A673 (cell line): ENCODE data around the gene CAD. TPM values are rescaled to one million over a fixed set of nuclear protein-coding genes. Genes with fewer than 3 reads are reported as not detected.

ENCODE experiments used
- BruUV-seq: library from RNA; stranded (reverse); fragments of 400-500 nt; replicated peaks from 2 replicates; lab custom pipeline; 2021; lab: Mats Ljungman, UMichigan
- CTCF ChIA-PET: fragments of 300-600 bp; sonication (Branson Sonifier 250); formaldehyde crosslinking; loops from one replicate; lab custom pipeline; 2022; ENCODE audit warnings: antibody characterized with exemption; lab: Charles Lee
- POLR2A ChIA-PET: fragments of 300-600 bp; sonication (Branson Sonifier 250); formaldehyde crosslinking; loops from one replicate; lab custom pipeline; 2022; ENCODE audit warnings: antibody characterized with exemption; ENCODE audit not compliant: low non-redundant PET; lab: Charles Lee
- DNase-seq: peaks from one replicate; pipeline ENCODE4 v3.0.0-alpha.2; 2015; ENCODE audit warnings: low spot score
- H3K27ac ChIP-seq: fragments of 200-600 bp; sonication (generic); 2 replicates; pipeline ENCODE4 v1.5.1; 2016; ENCODE audit warnings: mixed run types, low read depth, mild to moderate bottlenecking, mixed read lengths, antibody characterized with exemption, low read length; ENCODE audit not compliant: poor library complexity, severe bottlenecking
- H3K27me3 ChIP-seq: fragments of 200-600 bp; sonication (generic); replicated peaks from 2 replicates; pipeline ENCODE4 v1.6.1; 2017; ENCODE audit warnings: mixed run types, low read depth, mild to moderate bottlenecking, mixed read lengths, antibody characterized with exemption, low read length; ENCODE audit not compliant: insufficient read depth, poor library complexity
- H3K36me3 ChIP-seq: fragments of 200-600 bp; sonication (generic); 2 replicates; pipeline ENCODE4 v1.6.1; 2016; ENCODE audit warnings: mixed run types, mild to moderate bottlenecking, mixed read lengths, antibody characterized with exemption, low read length; ENCODE audit not compliant: insufficient read depth, poor library complexity, severe bottlenecking
- H3K4me1 ChIP-seq: fragments of 200-600 bp; sonication (generic); 2 replicates; pipeline ENCODE4 v1.6.1; 2017; ENCODE audit warnings: mixed run types, mild to moderate bottlenecking, mixed read lengths, antibody characterized with exemption, low read length; ENCODE audit not compliant: insufficient read depth, poor library complexity, severe bottlenecking
- H3K4me3 ChIP-seq: fragments of 200-600 bp; sonication (generic); 2 replicates; pipeline ENCODE4 v1.5.1; 2016; ENCODE audit warnings: low read depth, mixed run types, mild to moderate bottlenecking, mixed read lengths, low read length; ENCODE audit not compliant: poor library complexity, severe bottlenecking
- H3K9me3 ChIP-seq: fragments of 200-600 bp; sonication (generic); 2 replicates; pipeline ENCODE4 v1.6.1; 2016; ENCODE audit warnings: mixed run types, low read depth, mild to moderate bottlenecking, mixed read lengths, antibody characterized with exemption, low read length; ENCODE audit not compliant: poor library complexity, severe bottlenecking
- EZH2 ChIP-seq: fragments of 200-600 bp; sonication (generic); IDR thresholded peaks from 2 replicates; pipeline ENCODE4 v1.6.1; 2017; ENCODE audit warnings: borderline replicate concordance, low read depth, mild to moderate bottlenecking, mixed read lengths, antibody characterized with exemption, low read length; ENCODE audit not compliant: poor library complexity, severe bottlenecking
- intact Hi-C: fragments of 100-400 bp; cut with micrococcal nuclease; formaldehyde crosslinking; loops from one replicate; pipeline ENCODE4 v1.10.0; 2022; ENCODE audit not compliant: unreplicated experiment
- total RNA-seq: library from RNA; stranded (reverse); gene quantifications from 2 replicates; pipeline ENCODE4 v1.2.3, GENCODE V29; 2021
- TF ChIP-seq, protein P1 (sequence below): fragments of 300-800, 200-600 bp; sonication (generic); conservative IDR thresholded peaks from 2 replicates; pipeline ENCODE4 v1.5.1; 2017; ENCODE audit warnings: low read depth, mild to moderate bottlenecking, antibody characterized with exemption, low read length, moderate library complexity, mixed read lengths

The CAD gene
- total RNA-seq, 1 experiment from 2014 or later = 194 TPM

DNA sequence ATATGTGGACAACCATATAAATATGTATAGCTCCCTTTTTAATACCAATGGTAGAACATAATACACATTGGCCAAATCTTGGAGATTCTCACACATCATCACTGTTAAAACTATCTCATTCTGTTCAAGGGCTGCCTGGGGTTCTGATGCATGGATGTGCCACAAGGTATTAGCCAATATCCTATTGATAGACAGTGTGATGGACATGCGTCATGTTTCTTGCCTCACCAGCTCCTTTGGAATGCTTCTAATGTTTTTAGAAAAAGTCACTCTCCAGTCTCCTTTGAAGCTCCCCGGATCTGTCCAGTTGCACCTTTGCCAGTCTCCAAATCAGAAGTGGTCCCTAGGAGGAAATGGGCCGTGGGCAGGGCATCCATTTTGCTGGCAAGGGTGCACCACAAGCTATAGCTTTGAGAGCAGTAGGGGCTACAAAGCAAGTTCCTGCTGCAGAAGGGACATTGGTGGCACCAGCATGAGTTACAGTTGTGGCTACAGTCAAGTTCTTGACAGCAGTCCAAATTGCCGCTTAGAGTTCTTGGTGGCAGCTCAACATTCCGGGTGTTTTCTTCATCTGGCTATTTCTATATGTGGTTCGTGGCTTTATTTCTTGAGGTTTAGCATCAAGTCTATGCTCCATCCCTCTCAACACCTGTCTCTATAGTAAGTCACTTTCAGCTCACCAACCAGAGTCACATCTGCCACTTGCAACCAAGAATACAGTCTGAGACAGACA is 30.4 kb upstream of the CAD start:
- H3K36me3 ChIP-seq = no peaks in the 10 kb centered on the region
- TF ChIP-seq EZH2 = no peak
- TF ChIP-seq, protein P1, sequence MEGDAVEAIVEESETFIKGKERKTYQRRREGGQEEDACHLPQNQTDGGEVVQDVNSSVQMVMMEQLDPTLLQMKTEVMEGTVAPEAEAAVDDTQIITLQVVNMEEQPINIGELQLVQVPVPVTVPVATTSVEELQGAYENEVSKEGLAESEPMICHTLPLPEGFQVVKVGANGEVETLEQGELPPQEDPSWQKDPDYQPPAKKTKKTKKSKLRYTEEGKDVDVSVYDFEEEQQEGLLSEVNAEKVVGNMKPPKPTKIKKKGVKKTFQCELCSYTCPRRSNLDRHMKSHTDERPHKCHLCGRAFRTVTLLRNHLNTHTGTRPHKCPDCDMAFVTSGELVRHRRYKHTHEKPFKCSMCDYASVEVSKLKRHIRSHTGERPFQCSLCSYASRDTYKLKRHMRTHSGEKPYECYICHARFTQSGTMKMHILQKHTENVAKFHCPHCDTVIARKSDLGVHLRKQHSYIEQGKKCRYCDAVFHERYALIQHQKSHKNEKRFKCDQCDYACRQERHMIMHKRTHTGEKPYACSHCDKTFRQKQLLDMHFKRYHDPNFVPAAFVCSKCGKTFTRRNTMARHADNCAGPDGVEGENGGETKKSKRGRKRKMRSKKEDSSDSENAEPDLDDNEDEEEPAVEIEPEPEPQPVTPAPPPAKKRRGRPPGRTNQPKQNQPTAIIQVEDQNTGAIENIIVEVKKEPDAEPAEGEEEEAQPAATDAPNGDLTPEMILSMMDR = no peak
- no peak overlapping the region for H3K4me3 ChIP-seq
- intact Hi-C loops = no loop called here
- DNase-seq = no peak
- H3K27ac ChIP-seq = no peak overlapping the region
- H3K27me3 ChIP-seq = no peaks in the 10 kb centered on the region
- peaks cover 19% of the 10 kb centered on the region for H3K4me1 ChIP-seq
- POLR2A ChIA-PET = no interaction called here
- no TSS peak for BruUV-seq
- no peaks in the 10 kb centered on the region for H3K9me3 ChIP-seq
- CTCF ChIA-PET = interaction anchor here (0.6 to 0.8 kb wide), 3 partner anchors 17 to 1681 kb away, joined by 3 to 4 read pairs (median 3); no protein-coding TSS in a partner anchor

DNA sequence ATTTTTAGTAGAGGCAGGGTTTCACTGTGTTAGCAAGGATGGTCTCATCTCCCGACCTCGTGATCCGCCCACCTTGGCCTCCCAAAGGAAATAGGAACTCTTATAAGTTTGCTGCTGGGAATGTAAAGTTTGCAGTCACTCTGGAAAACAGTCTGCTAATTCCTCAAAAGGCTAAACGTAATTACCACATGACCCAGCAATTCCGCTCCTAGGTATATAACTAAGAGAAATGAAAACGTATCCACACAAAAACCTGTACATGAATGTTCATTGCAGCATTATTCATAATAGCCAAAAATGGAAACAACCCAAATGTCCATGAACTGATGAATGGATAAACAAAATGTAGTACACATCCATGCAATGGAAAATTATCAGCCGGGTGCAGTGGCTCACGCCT is 27.2 kb upstream of the CAD start:
- no peak for DNase-seq
- no peaks in the 10 kb centered on the region for H3K27me3 ChIP-seq
- no peaks in the 10 kb centered on the region for H3K36me3 ChIP-seq
- POLR2A ChIA-PET = no interaction called here
- CTCF ChIA-PET = no interaction called here
- TF ChIP-seq, protein P1 = no peak
- TF ChIP-seq EZH2 = no peak
- no peak overlapping the region for H3K4me3 ChIP-seq
- intact Hi-C loops = loop anchor here (5.0 kb wide), 1 partner anchor 228 kb away; no protein-coding TSS in a partner anchor
- H3K4me1 ChIP-seq = peaks cover 28% of the 10 kb centered on the region
- no peak overlapping the region for H3K27ac ChIP-seq
- H3K9me3 ChIP-seq = no peaks in the 10 kb centered on the region
- no TSS peak for BruUV-seq

DNA sequence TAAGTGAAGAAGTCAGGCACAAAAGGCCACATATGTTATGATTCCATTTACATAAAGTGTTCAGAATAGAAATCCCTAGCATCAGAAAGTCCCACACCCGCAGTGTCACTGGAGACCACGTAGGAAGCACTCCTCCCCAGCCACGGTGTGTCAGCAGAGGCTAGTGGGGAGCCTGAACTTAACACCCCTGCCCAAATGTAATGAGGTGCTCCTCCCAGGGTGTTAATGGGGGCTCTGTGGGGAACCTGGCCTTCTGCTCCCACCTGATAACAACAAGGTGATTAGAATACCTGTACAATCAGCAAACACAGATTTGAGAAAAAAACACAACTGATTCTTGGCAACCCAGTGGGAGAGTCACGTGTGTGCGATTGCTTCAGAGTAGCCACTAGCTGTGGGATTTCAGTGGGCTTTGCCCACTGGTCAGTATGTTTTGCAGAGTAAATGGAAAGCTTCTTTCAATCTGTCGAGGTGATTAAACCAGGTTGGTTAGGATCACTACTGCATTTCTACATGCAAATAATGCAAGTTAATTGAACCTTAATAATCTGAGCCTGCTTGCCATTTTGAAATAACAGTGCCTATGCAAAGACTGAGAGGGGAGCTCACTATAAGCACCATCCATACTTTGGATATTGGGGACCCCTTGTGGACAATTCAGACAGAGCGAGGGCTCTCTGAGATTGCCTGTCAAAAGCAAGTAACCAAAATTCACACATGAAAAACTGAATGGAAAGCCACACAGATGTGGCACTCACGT is 25.9 kb upstream of the CAD start:
- POLR2A ChIA-PET = interaction anchor here (0.6 kb wide), 2 partner anchors 97 to 623 kb away, joined by 3 read pairs; no protein-coding TSS in a partner anchor

More for the DNA sequence above, 25.9 kb upstream of the CAD start:
- H3K27me3 ChIP-seq = no peaks in the 10 kb centered on the region
- H3K4me1 ChIP-seq = peaks cover 22% of the 10 kb centered on the region
- intact Hi-C loops = loop anchor here (1.0 to 5.0 kb wide), 2 partner anchors 93 to 229 kb away; no protein-coding TSS in a partner anchor
- TF ChIP-seq, protein P1 = peak; percentile 87
- TF ChIP-seq EZH2 = no peak
- BruUV-seq = no TSS peak
- H3K9me3 ChIP-seq = no peaks in the 10 kb centered on the region
- no peaks in the 10 kb centered on the region for H3K36me3 ChIP-seq
- peak overlapping the region; percentile 14 for H3K27ac ChIP-seq
- no peak overlapping the region for H3K4me3 ChIP-seq
- DNase-seq = peak; percentile 88
- CTCF ChIA-PET = interaction anchor here (0.5 to 1.9 kb wide), 17 partner anchors 15 to 232 kb away, joined by 3 to 15 read pairs (median 4); no protein-coding TSS in a partner anchor
